Tibial nerve (tissue), 4 donors: ENCODE measurements around the gene CANT1.

Source experiments
- EP300 ChIP-seq, 2 donors: sonication (generic); formaldehyde crosslinking; IDR thresholded peaks; one replicate each; pipeline ENCODE4 v1.6.1; 2017; ENCODE audit warnings: antibody characterized with exemption in 2 of 2, mild to moderate bottlenecking in 1 of 2
- TF ChIP-seq, protein P1 (sequence below), 5 experiments: fragments of 200-600 bp in 3 of 5; fragments of 450-650 bp in 2 of 5; sonication (generic) in 3 of 5; IDR thresholded peaks; one replicate each; pipeline ENCODE4 v1.5.1; 2016 to 2019; ENCODE audit warnings: antibody characterized with exemption in 5 of 5, mild to moderate bottlenecking in 3 of 5, moderate library complexity in 2 of 5

DNA sequence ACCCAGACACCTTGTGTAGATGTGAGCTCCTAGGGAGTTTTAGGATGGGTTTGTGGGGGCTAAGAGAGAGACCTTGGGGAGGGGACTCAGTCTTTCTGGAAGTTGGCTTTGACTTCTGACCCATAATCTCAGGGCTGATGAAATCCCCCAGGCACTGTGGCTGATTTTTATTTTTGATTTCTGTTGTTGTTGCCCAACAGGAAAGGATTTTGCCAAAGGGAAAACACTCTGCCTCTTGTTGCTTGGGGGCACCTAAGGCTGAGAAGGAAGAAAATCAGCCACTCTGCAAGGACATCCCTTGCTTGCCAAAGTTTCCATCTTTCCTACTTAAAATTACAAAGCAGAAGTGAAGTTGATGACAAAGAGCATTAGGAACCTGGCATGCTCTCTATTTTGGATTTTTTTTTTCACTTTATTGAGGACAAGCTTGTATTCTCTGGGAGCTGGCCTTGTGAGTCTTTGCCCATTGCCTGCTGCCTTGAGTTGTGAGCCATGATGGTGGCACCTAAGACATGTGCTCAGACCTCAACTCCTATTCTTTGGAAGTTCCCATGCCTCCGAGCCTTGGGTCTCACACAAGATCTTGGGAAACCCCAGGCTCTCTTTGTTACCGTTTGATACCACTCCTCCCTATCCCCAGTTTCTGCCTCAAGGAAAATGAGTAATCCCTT, 11.2 kb upstream of the CANT1 start:
- TF ChIP-seq, protein P1, sequence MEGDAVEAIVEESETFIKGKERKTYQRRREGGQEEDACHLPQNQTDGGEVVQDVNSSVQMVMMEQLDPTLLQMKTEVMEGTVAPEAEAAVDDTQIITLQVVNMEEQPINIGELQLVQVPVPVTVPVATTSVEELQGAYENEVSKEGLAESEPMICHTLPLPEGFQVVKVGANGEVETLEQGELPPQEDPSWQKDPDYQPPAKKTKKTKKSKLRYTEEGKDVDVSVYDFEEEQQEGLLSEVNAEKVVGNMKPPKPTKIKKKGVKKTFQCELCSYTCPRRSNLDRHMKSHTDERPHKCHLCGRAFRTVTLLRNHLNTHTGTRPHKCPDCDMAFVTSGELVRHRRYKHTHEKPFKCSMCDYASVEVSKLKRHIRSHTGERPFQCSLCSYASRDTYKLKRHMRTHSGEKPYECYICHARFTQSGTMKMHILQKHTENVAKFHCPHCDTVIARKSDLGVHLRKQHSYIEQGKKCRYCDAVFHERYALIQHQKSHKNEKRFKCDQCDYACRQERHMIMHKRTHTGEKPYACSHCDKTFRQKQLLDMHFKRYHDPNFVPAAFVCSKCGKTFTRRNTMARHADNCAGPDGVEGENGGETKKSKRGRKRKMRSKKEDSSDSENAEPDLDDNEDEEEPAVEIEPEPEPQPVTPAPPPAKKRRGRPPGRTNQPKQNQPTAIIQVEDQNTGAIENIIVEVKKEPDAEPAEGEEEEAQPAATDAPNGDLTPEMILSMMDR (IDR thresholded peaks at IDR 0.05): no peak
- peak in 1 of 2 donors; percentile 5 for TF ChIP-seq EP300 (IDR thresholded peaks at IDR 0.05)
